ENCODE measurements around the gene SSPN.

DNA sequence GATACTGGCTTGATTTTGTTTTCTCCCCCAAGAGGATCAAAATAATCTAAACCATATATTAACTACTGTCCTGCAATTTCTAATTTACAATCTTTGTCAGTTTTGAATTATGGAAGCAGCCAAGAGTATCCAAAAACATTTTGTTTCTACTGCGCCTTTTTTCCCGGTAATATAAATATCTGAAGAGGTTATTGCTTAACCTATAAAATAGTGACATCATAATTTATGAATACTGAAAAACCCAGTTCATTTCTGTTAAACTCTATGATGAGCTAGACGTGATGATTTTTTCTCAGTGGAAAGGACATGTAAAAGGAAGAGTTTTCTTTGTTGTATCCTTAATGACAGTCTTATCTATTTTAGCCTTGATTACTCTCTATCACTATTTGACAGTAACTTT lies 3.2 kb upstream of the SSPN start:
- no peak for TF ChIP-seq POLR2AphosphoS5 (IDR thresholded peaks at IDR 0.05; ENCODE audit: insufficient read depth in 1 of 2, low read depth in 1 of 2)
- TF ChIP-seq, protein P1, sequence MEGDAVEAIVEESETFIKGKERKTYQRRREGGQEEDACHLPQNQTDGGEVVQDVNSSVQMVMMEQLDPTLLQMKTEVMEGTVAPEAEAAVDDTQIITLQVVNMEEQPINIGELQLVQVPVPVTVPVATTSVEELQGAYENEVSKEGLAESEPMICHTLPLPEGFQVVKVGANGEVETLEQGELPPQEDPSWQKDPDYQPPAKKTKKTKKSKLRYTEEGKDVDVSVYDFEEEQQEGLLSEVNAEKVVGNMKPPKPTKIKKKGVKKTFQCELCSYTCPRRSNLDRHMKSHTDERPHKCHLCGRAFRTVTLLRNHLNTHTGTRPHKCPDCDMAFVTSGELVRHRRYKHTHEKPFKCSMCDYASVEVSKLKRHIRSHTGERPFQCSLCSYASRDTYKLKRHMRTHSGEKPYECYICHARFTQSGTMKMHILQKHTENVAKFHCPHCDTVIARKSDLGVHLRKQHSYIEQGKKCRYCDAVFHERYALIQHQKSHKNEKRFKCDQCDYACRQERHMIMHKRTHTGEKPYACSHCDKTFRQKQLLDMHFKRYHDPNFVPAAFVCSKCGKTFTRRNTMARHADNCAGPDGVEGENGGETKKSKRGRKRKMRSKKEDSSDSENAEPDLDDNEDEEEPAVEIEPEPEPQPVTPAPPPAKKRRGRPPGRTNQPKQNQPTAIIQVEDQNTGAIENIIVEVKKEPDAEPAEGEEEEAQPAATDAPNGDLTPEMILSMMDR (IDR thresholded peaks at IDR 0.05), result no peak
